Transverse colon (tissue), 4 donors: Measurements from ENCODE around the gene TNS4. TPM values are rescaled to one million over a fixed set of nuclear protein-coding genes. Genes with fewer than 3 reads are reported as not detected.
A peak's percentile ranks its signal among the peaks of the same experiment; 100 is the strongest.

ENCODE experiments used
- DNase-seq: peaks from one replicate; pipeline ENCODE4 v3.0.0-alpha.2; 2019
- H3K27ac ChIP-seq, 4 donors: fragments of 200-600 bp; sonication (generic); 2 replicates each; pipeline ENCODE4 v1.5.1; 2016 to 2018; ENCODE audit warnings: inconsistent platforms in 4 of 4
- H3K27me3 ChIP-seq: fragments of 200-600 bp; sonication (generic); 2 replicates; pipeline ENCODE4 v1.5.1; 2017; ENCODE audit warnings: inconsistent platforms
- H3K36me3 ChIP-seq, 4 donors: fragments of 200-600 bp; sonication (generic); 2 replicates each; pipeline ENCODE4 v1.5.1; 2017 to 2019; ENCODE audit warnings: inconsistent platforms in 4 of 4
- H3K4me1 ChIP-seq, 4 donors: fragments of 200-600 bp; sonication (generic); 2 replicates each; pipeline ENCODE4 v1.5.1; 2017 to 2020; ENCODE audit warnings: inconsistent platforms in 4 of 4
- H3K4me3 ChIP-seq, 4 donors: fragments of 200-600 bp; sonication (generic); 1 replicate in 1 of 4; 2 replicates in 3 of 4; pipeline versions ENCODE4 v1.5.1 to v1.6.1; 2017 to 2019; ENCODE audit warnings: inconsistent platforms in 4 of 4
- H3K9me3 ChIP-seq, 2 donors: fragments of 200-600 bp; sonication (generic); 2 replicates each; pipeline ENCODE4 v1.5.1; 2017 to 2019; ENCODE audit warnings: inconsistent platforms in 2 of 2
- CTCF ChIP-seq, 5 experiments: fragments of 200-600 bp in 3 of 5; fragments of 450-650 bp in 2 of 5; sonication (generic) in 3 of 5; IDR thresholded peaks; 1 replicate in 2 of 5; 2 replicates in 3 of 5; pipeline ENCODE4 v1.5.1; 2016 to 2017; ENCODE audit warnings: antibody characterized with exemption in 5 of 5, inconsistent platforms in 3 of 5, mild to moderate bottlenecking in 2 of 5, moderate library complexity in 1 of 5
- EP300 ChIP-seq: sonication (generic); formaldehyde crosslinking; IDR thresholded peaks from one replicate; pipeline ENCODE4 v1.6.1; 2017; ENCODE audit warnings: antibody characterized with exemption, low read depth
- POLR2A ChIP-seq: fragments of 450-650 bp; IDR thresholded peaks from one replicate; pipeline ENCODE4 v1.6.1; 2016; ENCODE audit warnings: antibody characterized with exemption, mild to moderate bottlenecking, moderate library complexity
- POLR2AphosphoS5 ChIP-seq, 3 donors: sonication (generic); formaldehyde crosslinking; IDR thresholded peaks; one replicate each; pipeline ENCODE4 v1.6.1; 2016; ENCODE audit warnings: antibody characterized with exemption in 3 of 3
- WGBS, 2 donors: methylation state at CpG; one replicate each; pipeline ENCODE4 v1.1.5; 2018; ENCODE audit warnings: low coverage in 1 of 2; 5-methylcytosine and 5-hydroxymethylcytosine counted together
- in situ Hi-C, 4 donors: fragments of 200-750 bp; cut with MboI; loops; one replicate each; pipeline versions ENCODE4 v1.15.0 to v1.15.1; 2017; ENCODE audit warnings: low sequenced_read_pairs in 3 of 4, low pct_ligation_motif_present in 1 of 4, low pct_unique_long_range_greater_than_20kb in 1 of 4
- intact Hi-C: fragments of 100-400 bp; cut with DNase I; formaldehyde crosslinking; loops from one replicate; pipeline ENCODE4 v1.15.1; 2023; ENCODE audit warnings: low total_unique reads
- total RNA-seq, 4 donors: library from RNA; depleted of rRNA; stranded (reverse); fragments of >200 nt; gene quantifications; one replicate each; pipeline ENCODE4 v1.1.0, GENCODE V29; 2016

TNS4 gene
- total RNA-seq, 4 donors from 2014 or later: 1.2 to 4.2 (median 2.5) TPM; not detected in 1

- no peaks in the 10 kb centered on the region for H3K9me3 ChIP-seq
- H3K27ac ChIP-seq: peak overlapping the region; percentile 31 to 92 (median 76)
- intact Hi-C loops: no loop called here
- in situ Hi-C loops: loop anchor here (10.0 to 25.0 kb wide), 3 partner anchors 101 to 173 kb away; partner anchors contain the start of genes GJD3 (in 2 of the 4) and IGFBP4 (in 2 of the 4)
- TF ChIP-seq POLR2A (no peak), POLR2AphosphoS5 (IDR thresholded peaks at IDR 0.05) (no peak), CTCF (IDR thresholded peaks at IDR 0.05) (no peak), EP300 (no peak)
- H3K4me3 ChIP-seq: no peak overlapping the region
- 75 to 82% methylated on average over 2 to 15 of the region's 15 CpGs for WGBS, 2 donors
- H3K36me3 ChIP-seq: no peaks in the 10 kb centered on the region
- no peak for DNase-seq
- no peaks in the 10 kb centered on the region for H3K27me3 ChIP-seq
- peaks cover 27 to 60% (median 36%) of the 10 kb centered on the region in 4 donors for H3K4me1 ChIP-seq
These were observed 36.9 kb upstream of the TNS4 start for GRCh38 chr17:40538019-40538935.

- intact Hi-C loops (no loop called here), in situ Hi-C loops (loop anchor here (10.0 to 25.0 kb wide), 3 partner anchors 99 to 172 kb away; partner anchors contain the start of genes GJD3 (in 2 of the 4) and IGFBP4 (in 2 of the 4))
- DNase-seq: no peak
- peak; percentile 75 for TF ChIP-seq EP300
- TF ChIP-seq CTCF (IDR thresholded peaks at IDR 0.05): no peak
- TF ChIP-seq POLR2A: no peak
- TF ChIP-seq POLR2AphosphoS5 (IDR thresholded peaks at IDR 0.05): peak in 1 of 3 donors; percentile 9
- WGBS, 2 donors: 52 to 79% methylated on average over 9 to 13 of the region's 13 CpGs
- H3K36me3 ChIP-seq: no peaks in the 10 kb centered on the region
- no peaks in the 10 kb centered on the region for H3K27me3 ChIP-seq
- no peak overlapping the region for H3K4me3 ChIP-seq
- peak overlapping the region; percentile 31 to 92 (median 76) for H3K27ac ChIP-seq
- no peaks in the 10 kb centered on the region for H3K9me3 ChIP-seq
- peaks cover 24 to 58% (median 34%) of the 10 kb centered on the region in 4 donors for H3K4me1 ChIP-seq
These were observed 35.1 kb upstream of the TNS4 start for GRCh38 chr17:40536295-40537171.

GRCh38 chr17:40535924-40536294 lies 34.5 kb upstream of the TNS4 start:
- peak overlapping the region; percentile 31 to 92 (median 76) for H3K27ac ChIP-seq
- no peak overlapping the region for H3K4me3 ChIP-seq
- DNase-seq: no peak
- no peaks in the 10 kb centered on the region for H3K36me3 ChIP-seq
- peaks cover 17 to 51% (median 30%) of the 10 kb centered on the region in 4 donors for H3K4me1 ChIP-seq
- WGBS, 2 donors: 83% methylated on average over 3 of the region's 3 CpGs; no CpG with 5 or more reads in 1 of the 2 donors
- peak in 1 of 3 donors; percentile 19 for TF ChIP-seq POLR2AphosphoS5 (IDR thresholded peaks at IDR 0.05)
- TF ChIP-seq EP300: no peak
- in situ Hi-C loops: loop anchor here (10.0 to 25.0 kb wide), 3 partner anchors 99 to 171 kb away; partner anchors contain the start of genes GJD3 (in 2 of the 4) and IGFBP4 (in 2 of the 4)
- intact Hi-C loops: no loop called here
- no peaks in the 10 kb centered on the region for H3K27me3 ChIP-seq
- H3K9me3 ChIP-seq: no peaks in the 10 kb centered on the region

- intact Hi-C loops: no loop called here
- Histone ChIP-seq H3K27ac (peak overlapping the region; percentile 31 to 92 (median 76)), H3K36me3 (no peaks in the 10 kb centered on the region), H3K27me3 (no peaks in the 10 kb centered on the region), H3K4me1 (peaks cover 16 to 50% (median 30%) of the 10 kb centered on the region in 4 donors), H3K9me3 (no peaks in the 10 kb centered on the region), H3K4me3 (no peak overlapping the region)
- TF ChIP-seq CTCF (IDR thresholded peaks at IDR 0.05) (no peak), EP300 (no peak), POLR2AphosphoS5 (IDR thresholded peaks at IDR 0.05) (no peak), POLR2A (no peak)
- in situ Hi-C loops: loop anchor here (10.0 to 25.0 kb wide), 3 partner anchors 98 to 171 kb away; partner anchors contain the start of genes GJD3 (in 2 of the 4) and IGFBP4 (in 2 of the 4)
- no peak for DNase-seq
- 61 to 88% methylated on average over 2 to 4 of the region's 4 CpGs for WGBS, 2 donors
These were observed 34.0 kb upstream of the TNS4 start for GRCh38 chr17:40535438-40535837.
